GM23338 (cell line): ENCODE results near the gene RAB1B. TPM values are rescaled to one million over a fixed set of nuclear protein-coding genes. Genes with fewer than 3 reads are reported as not detected.

Source experiments
- ATAC-seq: fragments of 200-7000 bp; cut with Tn5 transposase; 3 replicates; pipeline ENCODE4 v1.9.1; 2020
- DNase-seq: peaks from one replicate; pipeline ENCODE4 v3.0.0-alpha.2; 2015; ENCODE audit warnings: low spot score
- H2AFZ ChIP-seq: fragments of 200-600 bp; sonication (generic); 2 replicates; pipeline ENCODE4 v1.8.0; 2016; ENCODE audit warnings: antibody characterized with exemption, mild to moderate bottlenecking, moderate library complexity
- H3F3A ChIP-seq: fragments of 200-600 bp; sonication (generic); replicated peaks from 2 replicates; pipeline ENCODE4 v1.8.0; 2017; ENCODE audit warnings: antibody characterized with exemption, mixed run types, low read depth
- H3K27ac ChIP-seq: fragments of 200-600 bp; sonication (generic); 2 replicates; pipeline ENCODE4 v1.6.1; 2016; ENCODE audit warnings: low read depth
- H3K27me3 ChIP-seq: fragments of 200-600 bp; sonication (generic); 2 replicates; pipeline ENCODE4 v1.8.0; 2016; ENCODE audit warnings: mild to moderate bottlenecking, mixed run types, moderate library complexity; ENCODE audit not compliant: insufficient read depth
- H3K36me3 ChIP-seq: fragments of 200-600 bp; sonication (generic); 2 replicates; pipeline ENCODE4 v1.8.0; 2016; ENCODE audit warnings: mild to moderate bottlenecking; ENCODE audit not compliant: insufficient read depth
- H3K4me1 ChIP-seq: fragments of 200-600 bp; sonication (generic); 2 replicates; pipeline ENCODE4 v1.8.0; 2016; ENCODE audit warnings: mild to moderate bottlenecking, moderate library complexity; ENCODE audit not compliant: insufficient read depth
- H3K4me2 ChIP-seq: fragments of 200-600 bp; sonication (generic); 2 replicates; pipeline ENCODE4 v1.7.1; 2017; ENCODE audit warnings: mixed run types
- H3K4me3 ChIP-seq: fragments of 200-600 bp; sonication (generic); 2 replicates; pipeline ENCODE4 v1.6.1; 2016; ENCODE audit warnings: mixed run types
- H3K79me2 ChIP-seq: fragments of 200-600 bp; sonication (generic); replicated peaks from 2 replicates; pipeline ENCODE4 v1.8.0; 2017; ENCODE audit warnings: mild to moderate bottlenecking; ENCODE audit not compliant: insufficient read depth
- H3K9me2 ChIP-seq: fragments of 200-600 bp; sonication (generic); 2 replicates; pipeline ENCODE4 v1.8.0; 2017; ENCODE audit not compliant: insufficient read depth
- H4K20me1 ChIP-seq: fragments of 200-600 bp; sonication (generic); replicated peaks from 2 replicates; pipeline ENCODE4 v1.8.0; 2017; ENCODE audit warnings: mild to moderate bottlenecking; ENCODE audit not compliant: insufficient read depth
- H3K27ac Mint-ChIP-seq: 2 replicates; pipeline ENCODE4 v1.8.0; 2020; ENCODE audit warnings: inconsistent platforms, mild to moderate bottlenecking, moderate library complexity, mixed read lengths
- H3K27me3 Mint-ChIP-seq: 3 replicates; pipeline ENCODE4 v1.8.0; 2022; ENCODE audit warnings: low read depth, mild to moderate bottlenecking, moderate library complexity, mixed read lengths, inconsistent platforms; ENCODE audit not compliant: insufficient read depth, poor library complexity
- H3K36me3 Mint-ChIP-seq: 3 replicates; pipeline ENCODE4 v1.8.0; 2021; ENCODE audit warnings: low read depth, mild to moderate bottlenecking, inconsistent platforms, moderate library complexity, mixed read lengths
- H3K4me1 Mint-ChIP-seq: 3 replicates; pipeline ENCODE4 v1.8.0; 2020; ENCODE audit warnings: mild to moderate bottlenecking, inconsistent platforms, mixed read lengths
- H3K4me3 Mint-ChIP-seq: 3 replicates; pipeline ENCODE4 v1.8.0; 2021; ENCODE audit warnings: moderate library complexity, mild to moderate bottlenecking, inconsistent platforms, mixed read lengths
- H3K9me3 Mint-ChIP-seq: 3 replicates; pipeline ENCODE4 v1.8.0; 2020; ENCODE audit warnings: moderate library complexity, mild to moderate bottlenecking, inconsistent platforms, mixed read lengths
- CTCF ChIP-seq, 2 experiments: fragments of 200-600 bp in 1 of 2; sonication (generic) in 1 of 2; conservative IDR thresholded peaks; 2 replicates each; pipeline versions ENCODE4 v1.5.1 to v1.6.1; 2016 to 2017; ENCODE audit warnings: antibody characterized with exemption in 2 of 2, low read depth in 2 of 2, mild to moderate bottlenecking in 2 of 2, moderate library complexity in 1 of 2
- ETS1 ChIP-seq: IDR thresholded peaks from 2 replicates; pipeline ENCODE4 v1.6.1; 2016; ENCODE audit warnings: antibody characterized with exemption
- JUNB ChIP-seq: IDR thresholded peaks from one replicate; pipeline ENCODE4 v1.6.1; 2016; ENCODE audit warnings: antibody characterized with exemption; ENCODE audit not compliant: unreplicated experiment
- NANOG ChIP-seq: IDR thresholded peaks from 2 replicates; pipeline ENCODE4 v1.6.1; 2016; ENCODE audit warnings: antibody characterized with exemption, borderline replicate concordance
- POLR2AphosphoS5 ChIP-seq: IDR thresholded peaks from 2 replicates; pipeline ENCODE4 v1.6.1; 2016; ENCODE audit warnings: antibody characterized with exemption, low read depth
- REST ChIP-seq: IDR thresholded peaks from one replicate; pipeline ENCODE4 v1.6.1; 2018; ENCODE audit warnings: antibody characterized with exemption; ENCODE audit not compliant: unreplicated experiment
- STAT1 ChIP-seq: IDR thresholded peaks from one replicate; pipeline ENCODE4 v1.6.1; 2016; ENCODE audit warnings: antibody characterized with exemption; ENCODE audit not compliant: unreplicated experiment
- ZNF114 ChIP-seq: fragments of 250-450 bp; sonication (Bioruptor Pico); IDR thresholded peaks from 2 replicates; pipeline ENCODE4 v1.5.0; 2020; ENCODE audit warnings: mild to moderate bottlenecking, moderate library complexity
- ZNF462 ChIP-seq: fragments of 250-450 bp; sonication (Bioruptor Pico); IDR thresholded peaks from 2 replicates; pipeline ENCODE4 v1.5.0; 2020; ENCODE audit warnings: mild to moderate bottlenecking, moderate library complexity
- polyA plus RNA-seq: library from polyadenylated mRNA; unstranded; fragments of >200 nt; fragmentation: Nextera tagmentation; extraction: Ambion mirVana; gene quantifications from 2 replicates; pipeline ENCODE4 v1.2.1, GENCODE V29; 2016
- total RNA-seq: library from RNA; depleted of rRNA; stranded (reverse); fragments of >200 nt; shearing (Covaris generic); gene quantifications from 2 replicates; pipeline ENCODE4 v1.2.3, GENCODE V29; 2014

Gene RAB1B
- total and polyA plus RNA-seq, 2 experiments from 2014 or later: 30.5 to 92.7 TPM

GRCh38 chr11:66323684-66324083, 55.2 kb downstream of the RAB1B start (continued):
- TF ChIP-seq ZNF114 (CRISPR knock-in tag) (no peak), CTCF (conservative IDR thresholded peaks at IDR 0.05; ENCODE audit: low read depth in 2 of 2) (no peak)

GRCh38 chr11:66324664-66325063, 56.2 kb downstream of the RAB1B start:
- no peak for ATAC-seq
- H3K9me2 ChIP-seq: no peaks in the 10 kb centered on the region
- H3F3A ChIP-seq: no peaks in the 10 kb centered on the region
- H3K4me3 Mint-ChIP-seq: no peak overlapping the region
- no peak overlapping the region for H2AFZ ChIP-seq
- peaks cover 8% of the 10 kb centered on the region; the same call in 2 of the 3 replicates for H3K9me3 Mint-ChIP-seq
- H3K4me3 ChIP-seq: no peak overlapping the region
- peaks cover 6% of the 10 kb centered on the region for H3K36me3 Mint-ChIP-seq
- H3K4me1 ChIP-seq: peaks cover 5% of the 10 kb centered on the region; the same call in 1 of the 2 replicates
- H3K27me3 ChIP-seq: no peaks in the 10 kb centered on the region
- H3K36me3 ChIP-seq: no peaks in the 10 kb centered on the region
- no peak overlapping the region for H3K27ac Mint-ChIP-seq
- no peak for TF ChIP-seq CTCF (conservative IDR thresholded peaks at IDR 0.05; ENCODE audit: low read depth in 2 of 2)
- no peak for TF ChIP-seq REST
- TF ChIP-seq JUNB: no peak
- TF ChIP-seq NANOG: no peak
- no peak for TF ChIP-seq ETS1
- no peak for TF ChIP-seq STAT1
- TF ChIP-seq ZNF462 (CRISPR knock-in tag): no peak
- no peak for TF ChIP-seq ZNF114 (CRISPR knock-in tag)
- no peak for TF ChIP-seq POLR2AphosphoS5
- H3K27ac ChIP-seq: no peak overlapping the region
- H3K27me3 Mint-ChIP-seq: peaks cover 25% of the 10 kb centered on the region
- H4K20me1 ChIP-seq: no peaks in the 10 kb centered on the region
- H3K4me1 Mint-ChIP-seq: peaks cover 21% of the 10 kb centered on the region
- no peak overlapping the region for H3K4me2 ChIP-seq
- H3K79me2 ChIP-seq: no peaks in the 10 kb centered on the region
- DNase-seq: no peak
